A673 (cell line): ENCODE measurements around the gene MRPL51.

Experiments used
- EZH2 ChIP-seq: fragments of 200-600 bp; sonication (generic); IDR thresholded peaks from 2 replicates; pipeline ENCODE4 v1.6.1; 2017; ENCODE audit warnings: borderline replicate concordance, low read depth, mild to moderate bottlenecking, mixed read lengths, antibody characterized with exemption, low read length; ENCODE audit not compliant: poor library complexity, severe bottlenecking
- TF ChIP-seq, protein P1 (sequence below): fragments of 300-800, 200-600 bp; sonication (generic); conservative IDR thresholded peaks from 2 replicates; pipeline ENCODE4 v1.5.1; 2017; ENCODE audit warnings: low read depth, mild to moderate bottlenecking, antibody characterized with exemption, low read length, moderate library complexity, mixed read lengths

DNA sequence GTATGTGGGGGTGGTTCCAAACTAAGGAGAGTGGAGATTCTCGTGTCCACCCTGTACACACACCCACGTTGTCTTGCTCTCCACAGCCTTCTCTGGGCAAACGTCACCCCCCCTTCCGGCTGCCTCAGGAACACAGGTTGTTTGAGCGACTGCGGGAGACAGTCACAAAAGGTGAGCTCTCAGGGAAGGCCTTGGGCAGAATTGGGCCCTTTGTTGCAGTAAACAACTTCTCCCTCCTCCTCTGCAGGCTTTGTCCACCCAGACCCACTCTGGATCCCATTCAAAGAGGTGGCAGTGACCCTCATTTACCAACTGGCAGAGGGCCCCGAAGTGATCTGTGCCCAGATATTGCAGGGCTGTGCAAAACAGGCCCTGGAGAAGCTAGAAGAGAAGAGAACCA is 33.1 kb upstream of the MRPL51 start:
- TF ChIP-seq, protein P1, sequence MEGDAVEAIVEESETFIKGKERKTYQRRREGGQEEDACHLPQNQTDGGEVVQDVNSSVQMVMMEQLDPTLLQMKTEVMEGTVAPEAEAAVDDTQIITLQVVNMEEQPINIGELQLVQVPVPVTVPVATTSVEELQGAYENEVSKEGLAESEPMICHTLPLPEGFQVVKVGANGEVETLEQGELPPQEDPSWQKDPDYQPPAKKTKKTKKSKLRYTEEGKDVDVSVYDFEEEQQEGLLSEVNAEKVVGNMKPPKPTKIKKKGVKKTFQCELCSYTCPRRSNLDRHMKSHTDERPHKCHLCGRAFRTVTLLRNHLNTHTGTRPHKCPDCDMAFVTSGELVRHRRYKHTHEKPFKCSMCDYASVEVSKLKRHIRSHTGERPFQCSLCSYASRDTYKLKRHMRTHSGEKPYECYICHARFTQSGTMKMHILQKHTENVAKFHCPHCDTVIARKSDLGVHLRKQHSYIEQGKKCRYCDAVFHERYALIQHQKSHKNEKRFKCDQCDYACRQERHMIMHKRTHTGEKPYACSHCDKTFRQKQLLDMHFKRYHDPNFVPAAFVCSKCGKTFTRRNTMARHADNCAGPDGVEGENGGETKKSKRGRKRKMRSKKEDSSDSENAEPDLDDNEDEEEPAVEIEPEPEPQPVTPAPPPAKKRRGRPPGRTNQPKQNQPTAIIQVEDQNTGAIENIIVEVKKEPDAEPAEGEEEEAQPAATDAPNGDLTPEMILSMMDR: no peak
- TF ChIP-seq EZH2: no peak
